ENCODE measurements around the gene CLDN4.

GRCh38 chr7:73834626-73835191, 3.9 kb downstream of the CLDN4 start:
- TF ChIP-seq EZH2 (IDR thresholded peaks at IDR 0.05; ENCODE audit: borderline replicate concordance) (no peak), EZH2phosphoT487 (IDR thresholded peaks at IDR 0.05; ENCODE audit: low read depth, severe bottlenecking, unreplicated experiment) (no peak), CTCF (IDR thresholded peaks at IDR 0.05; ENCODE audit: poor library complexity) (no peak)
